MM.1S (cell line): ENCODE data around the gene CLSTN1.

Source experiments
- DNase-seq: peaks from one replicate; pipeline ENCODE4 v3.0.0-alpha.2; 2015
- H2AFZ ChIP-seq: fragments of 300-600 bp; sonication (generic); 2 replicates; pipeline ENCODE4 v1.6.0; 2016; ENCODE audit warnings: antibody characterized with exemption, low read length
- H3F3A ChIP-seq: fragments of 300-600 bp; sonication (generic); 2 replicates; pipeline ENCODE4 v1.6.1; 2016; ENCODE audit warnings: mild to moderate bottlenecking, antibody characterized with exemption, low read length, moderate library complexity, mixed read lengths; ENCODE audit not compliant: insufficient read depth
- H3K27ac ChIP-seq: fragments of 300-600 bp; sonication (generic); 2 replicates; pipeline ENCODE4 v1.5.1; 2016; ENCODE audit warnings: mild to moderate bottlenecking, low read length
- H3K27me3 ChIP-seq: fragments of 300-600 bp; sonication (generic); replicated peaks from 2 replicates; pipeline ENCODE4 v1.6.0; 2016; ENCODE audit warnings: low read length; ENCODE audit not compliant: insufficient read depth
- H3K36me3 ChIP-seq: fragments of 300-600 bp; sonication (generic); replicated peaks from 2 replicates; pipeline ENCODE4 v1.6.1; 2016; ENCODE audit warnings: mild to moderate bottlenecking, low read length, mixed read lengths; ENCODE audit not compliant: insufficient read depth
- H3K4me1 ChIP-seq: fragments of 300-600 bp; sonication (generic); 2 replicates; pipeline ENCODE4 v1.6.1; 2016; ENCODE audit warnings: low read length, mixed read lengths
- H3K4me2 ChIP-seq: fragments of 300-600 bp; sonication (generic); 2 replicates; pipeline ENCODE4 v1.6.0; 2016; ENCODE audit warnings: low read depth, low read length
- H3K4me3 ChIP-seq: fragments of 300-600 bp; sonication (generic); 2 replicates; pipeline ENCODE4 v1.5.1; 2016; ENCODE audit warnings: low read length, mixed read lengths
- H3K79me2 ChIP-seq: fragments of 300-600 bp; sonication (generic); 2 replicates; pipeline ENCODE4 v1.6.1; 2016; ENCODE audit warnings: mixed run types, low read length, mixed read lengths
- H3K9ac ChIP-seq: fragments of 300-600 bp; sonication (generic); 2 replicates; pipeline ENCODE4 v1.6.1; 2016; ENCODE audit warnings: low read length, mixed read lengths
- H3K9me2 ChIP-seq: fragments of 300-600 bp; sonication (generic); replicated peaks from 2 replicates; pipeline ENCODE4 v1.6.1; 2016; ENCODE audit warnings: mild to moderate bottlenecking, low read length, mixed read lengths; ENCODE audit not compliant: insufficient read depth
- H3K9me3 ChIP-seq: fragments of 300-600 bp; sonication (generic); replicated peaks from 2 replicates; pipeline ENCODE4 v1.6.1; 2016; ENCODE audit warnings: mild to moderate bottlenecking, low read length, mixed read lengths; ENCODE audit not compliant: insufficient read depth
- H4K20me1 ChIP-seq: fragments of 300-600 bp; sonication (generic); 2 replicates; pipeline ENCODE4 v1.6.1; 2016; ENCODE audit warnings: mild to moderate bottlenecking, low read length, moderate library complexity, mixed read lengths; ENCODE audit not compliant: insufficient read depth
- CTCF ChIP-seq: fragments of 300-600 bp; sonication (generic); IDR thresholded peaks from 2 replicates; pipeline ENCODE4 v1.5.1; 2016; ENCODE audit warnings: antibody characterized with exemption, low read length, mixed read lengths
- EZH2 ChIP-seq: fragments of 300-600 bp; sonication (generic); optimal IDR thresholded peaks from 2 replicates; pipeline ENCODE3; 2017; ENCODE audit warnings: low read depth, mild to moderate bottlenecking, antibody characterized with exemption, low read length, mixed read lengths
- EZH2phosphoT487 ChIP-seq: fragments of 300-600 bp; sonication (generic); IDR thresholded peaks from 2 replicates; pipeline ENCODE4 v1.6.1; 2018; ENCODE audit warnings: antibody characterized with exemption, low read length

Gene CLSTN1

GRCh38 chr1:9858293-9859035 is 34.7 kb upstream of the CLSTN1 start:
- Histone ChIP-seq H3K27ac (no peak overlapping the region), H3K9me2 (no peaks in the 10 kb centered on the region), H3F3A (no peaks in the 10 kb centered on the region), H3K27me3 (no peaks in the 10 kb centered on the region), H4K20me1 (no peaks in the 10 kb centered on the region), H3K79me2 (no peaks in the 10 kb centered on the region), H3K9me3 (no peaks in the 10 kb centered on the region), H3K9ac (no peak overlapping the region), H2AFZ (no peak overlapping the region), H3K36me3 (no peaks in the 10 kb centered on the region), H3K4me1 (peaks cover 9% of the 10 kb centered on the region; the same call in 1 of the 2 replicates), H3K4me2 (no peak overlapping the region), H3K4me3 (no peak overlapping the region)
- no peak for DNase-seq
- no peak for TF ChIP-seq EZH2phosphoT487
- TF ChIP-seq CTCF = no peak
- no peak for TF ChIP-seq EZH2

GRCh38 chr1:9855186-9855585 is 31.4 kb upstream of the CLSTN1 start:
- no peaks in the 10 kb centered on the region for H3F3A ChIP-seq
- no peak overlapping the region for H3K4me2 ChIP-seq
- H3K79me2 ChIP-seq = no peaks in the 10 kb centered on the region
- H3K4me1 ChIP-seq = peaks cover 9% of the 10 kb centered on the region; the same call in 1 of the 2 replicates
- no peak overlapping the region for H2AFZ ChIP-seq
- TF ChIP-seq EZH2phosphoT487 = no peak
- H3K27ac ChIP-seq = no peak overlapping the region
- H3K27me3 ChIP-seq = no peaks in the 10 kb centered on the region
- no peaks in the 10 kb centered on the region for H3K36me3 ChIP-seq
- no peaks in the 10 kb centered on the region for H3K9me2 ChIP-seq
- no peak for DNase-seq
- H3K4me3 ChIP-seq = no peak overlapping the region
- no peak overlapping the region for H3K9ac ChIP-seq
- no peaks in the 10 kb centered on the region for H3K9me3 ChIP-seq
- H4K20me1 ChIP-seq = no peaks in the 10 kb centered on the region

- no peaks in the 10 kb centered on the region for H3F3A ChIP-seq
- no peak overlapping the region for H3K27ac ChIP-seq
- no peaks in the 10 kb centered on the region for H3K27me3 ChIP-seq
- TF ChIP-seq EZH2phosphoT487 = no peak
- TF ChIP-seq EZH2 = no peak
- no peak for TF ChIP-seq CTCF
- no peaks in the 10 kb centered on the region for H3K9me3 ChIP-seq
- no peak overlapping the region for H3K9ac ChIP-seq
- no peaks in the 10 kb centered on the region for H3K79me2 ChIP-seq
- H3K4me3 ChIP-seq = no peak overlapping the region
- no peaks in the 10 kb centered on the region for H3K9me2 ChIP-seq
- H3K36me3 ChIP-seq = no peaks in the 10 kb centered on the region
- H2AFZ ChIP-seq = no peak overlapping the region
- 0 out of 2 replicates have a peak, but pooled peaks cover under 1% of the 10 kb centered on the region for H3K4me1 ChIP-seq
- no peaks in the 10 kb centered on the region for H4K20me1 ChIP-seq
- H3K4me2 ChIP-seq = no peak overlapping the region
- DNase-seq = no peak
Measured at GRCh38 chr1:9853249-9853595, 29.5 kb upstream of the CLSTN1 start.
